Activated B cell treated with CpG ODN at 0.5 μM for 24 hours (primary cell): ENCODE data around the gene MTMR3. TPM values are rescaled to one million over a fixed set of nuclear protein-coding genes. Genes with fewer than 3 reads are reported as not detected.

Experiments
- ATAC-seq: fragments of 200-7000 bp; cut with Tn5 transposase; one replicate; pipeline ENCODE4 v1.10.0; 2021; ENCODE audit warnings: low read depth, mild to moderate bottlenecking, moderate library complexity
- CTCF ChIA-PET: fragments of 350-600 bp; sonication (Branson Sonifier 250); formaldehyde crosslinking; loops from one replicate; lab custom pipeline; 2021; ENCODE audit warnings: antibody characterized with exemption; lab: Charles Lee
- POLR2A ChIA-PET: fragments of 350-600 bp; sonication (Branson Sonifier 250); formaldehyde crosslinking; loops from one replicate; lab custom pipeline; 2021; ENCODE audit warnings: antibody characterized with exemption; lab: Charles Lee
- DNase-seq: peaks from one replicate; pipeline ENCODE4 v3.0.0; 2022
- H3K27ac Mint-ChIP-seq: one replicate; pipeline ENCODE4 v1.8.0; 2020; ENCODE audit warnings: mixed read lengths
- H3K27me3 Mint-ChIP-seq: one replicate; pipeline ENCODE4 v1.8.0; 2021; ENCODE audit warnings: mixed read lengths
- H3K36me3 Mint-ChIP-seq: one replicate; pipeline ENCODE4 v1.8.0; 2021; ENCODE audit warnings: low read depth, mixed read lengths
- H3K4me1 Mint-ChIP-seq: one replicate; pipeline ENCODE4 v1.8.0; 2021; ENCODE audit warnings: mixed read lengths
- H3K4me3 Mint-ChIP-seq: one replicate; pipeline ENCODE4 v1.8.0; 2020; ENCODE audit warnings: mild to moderate bottlenecking, mixed read lengths
- H3K9me3 Mint-ChIP-seq: one replicate; pipeline ENCODE4 v1.8.0; 2020; ENCODE audit warnings: mixed read lengths
- CTCF ChIP-seq: fragments of 200-600 bp; IDR thresholded peaks from one replicate; pipeline ENCODE4 v1.8.0; 2022; ENCODE audit warnings: antibody characterized with exemption, mild to moderate bottlenecking
- intact Hi-C: fragments of 100-400 bp; cut with micrococcal nuclease; formaldehyde crosslinking; loops from one replicate; pipeline ENCODE4 v1.15.1; 2024
- total RNA-seq: library from RNA; stranded (reverse); gene quantifications from 2 replicates; pipeline ENCODE4 v1.2.3, GENCODE V29; 2022

The MTMR3 gene
- total RNA-seq, 1 donor from 2014 or later, result 36.6 TPM

- DNase-seq (no peak), ATAC-seq (no peak)
- Mint-ChIP-seq H3K36me3 (no peaks in the 10 kb centered on the region), H3K9me3 (no peaks in the 10 kb centered on the region), H3K4me3 (no peak overlapping the region), H3K27ac (no peak overlapping the region), H3K4me1 (no peaks in the 10 kb centered on the region), H3K27me3 (no peaks in the 10 kb centered on the region)
- POLR2A ChIA-PET, result no interaction called here
- TF ChIP-seq CTCF, result no peak
- CTCF ChIA-PET, result interaction anchor here (1.0 kb wide), 1 partner anchor 15 kb away, joined by 3 read pairs; no protein-coding TSS in a partner anchor
- intact Hi-C loops, result no loop called here
Measured at GRCh38 chr22:30036656-30037055, 153.7 kb downstream of the MTMR3 start.

- Mint-ChIP-seq H3K9me3 (no peaks in the 10 kb centered on the region), H3K27ac (no peak overlapping the region), H3K36me3 (no peaks in the 10 kb centered on the region), H3K4me1 (no peaks in the 10 kb centered on the region), H3K4me3 (no peak overlapping the region), H3K27me3 (no peaks in the 10 kb centered on the region)
- ATAC-seq, result no peak
- CTCF ChIA-PET, result no interaction called here
- TF ChIP-seq CTCF, result no peak
- POLR2A ChIA-PET, result no interaction called here
- intact Hi-C loops, result no loop called here
- DNase-seq, result no peak
Measured at GRCh38 chr22:30038219-30038618, 155.2 kb downstream of the MTMR3 start.

GRCh38 chr22:30040499-30041260, 157.7 kb downstream of the MTMR3 start:
- H3K27ac Mint-ChIP-seq, result no peak overlapping the region
- DNase-seq (no peak), ATAC-seq (no peak)
- intact Hi-C loops, result no loop called here
- H3K4me1 Mint-ChIP-seq, result no peaks in the 10 kb centered on the region
- no peak for TF ChIP-seq CTCF
- CTCF ChIA-PET, result no interaction called here
- H3K27me3 Mint-ChIP-seq, result no peaks in the 10 kb centered on the region
- H3K36me3 Mint-ChIP-seq, result no peaks in the 10 kb centered on the region
- H3K4me3 Mint-ChIP-seq, result no peak overlapping the region
- no peaks in the 10 kb centered on the region for H3K9me3 Mint-ChIP-seq
- POLR2A ChIA-PET, result no interaction called here

GRCh38 chr22:30041475-30041874, 158.5 kb downstream of the MTMR3 start:
- Mint-ChIP-seq H3K4me1 (no peaks in the 10 kb centered on the region), H3K9me3 (no peaks in the 10 kb centered on the region), H3K27ac (no peak overlapping the region), H3K4me3 (no peak overlapping the region), H3K36me3 (no peaks in the 10 kb centered on the region), H3K27me3 (no peaks in the 10 kb centered on the region)
- no peak for ATAC-seq
- intact Hi-C loops, result no loop called here
- POLR2A ChIA-PET, result no interaction called here
- TF ChIP-seq CTCF, result no peak
- CTCF ChIA-PET, result no interaction called here
- no peak for DNase-seq

GRCh38 chr22:30041881-30042280, 158.9 kb downstream of the MTMR3 start:
- CTCF ChIA-PET, result no interaction called here
- DNase-seq (no peak), ATAC-seq (no peak)
- POLR2A ChIA-PET, result no interaction called here
- TF ChIP-seq CTCF, result no peak
- Mint-ChIP-seq H3K36me3 (no peaks in the 10 kb centered on the region), H3K27me3 (no peaks in the 10 kb centered on the region), H3K9me3 (no peaks in the 10 kb centered on the region), H3K4me1 (peaks cover under 1% of the 10 kb centered on the region), H3K4me3 (no peak overlapping the region), H3K27ac (no peak overlapping the region)
- intact Hi-C loops, result no loop called here
